CD4-positive, alpha-beta T cell treated with Interleukin-17A for 4 hours (primary cell): ENCODE results near the gene HACD2.
"Not testable (repeated sequence)": the region's sequence is repeated elsewhere in the genome, so short reads cannot be mapped to it uniquely, and the experiment has no call there.

Experiments
- DNase-seq: peaks from one replicate; pipeline ENCODE4 v3.0.0-alpha.2; 2020; ENCODE audit warnings: mixed read lengths

The HACD2 gene

GRCh38 chr3:123522320-123523022, 62.4 kb downstream of the HACD2 start:
- DNase-seq, result no peak

GRCh38 chr3:123521179-123521969, 63.5 kb downstream of the HACD2 start:
- DNase-seq, result peak; percentile 9

- no peak for DNase-seq
Measured at GRCh38 chr3:123520656-123521055, 64.2 kb downstream of the HACD2 start.

- DNase-seq, result no peak
Measured at GRCh38 chr3:123518892-123519485, 65.9 kb downstream of the HACD2 start.

- no peak for DNase-seq
Measured at GRCh38 chr3:123511726-123512125, 73.1 kb downstream of the HACD2 start.

GRCh38 chr3:123511084-123511483, 73.8 kb downstream of the HACD2 start:
- DNase-seq, result no peak

GRCh38 chr3:123508178-123508577, 76.7 kb downstream of the HACD2 start:
- no peak for DNase-seq

- no peak for DNase-seq
Measured at GRCh38 chr3:123505820-123506219, 79.0 kb downstream of the HACD2 start.

GRCh38 chr3:123503203-123503602, 81.7 kb downstream of the HACD2 start:
- DNase-seq, result no peak

- no peak for DNase-seq
Measured at GRCh38 chr3:123499322-123499721, 85.5 kb downstream of the HACD2 start.

- DNase-seq, result no peak
Measured at GRCh38 chr3:123498761-123499160, 86.1 kb downstream of the HACD2 start.

- DNase-seq, result no peak
Measured at GRCh38 chr3:123493912-123494311, 90.9 kb downstream of the HACD2 start.

GRCh38 chr3:123491966-123492587, 92.8 kb downstream of the HACD2 start:
- DNase-seq, result no peak

- peak; percentile 41 for DNase-seq
Measured at GRCh38 chr3:123489400-123490004, 95.4 kb downstream of the HACD2 start.

- no peak for DNase-seq
Measured at GRCh38 chr3:123488645-123489347, 96.1 kb downstream of the HACD2 start.

GRCh38 chr3:123487063-123487462, 97.8 kb downstream of the HACD2 start:
- not testable (repeated sequence) for DNase-seq

- DNase-seq, result no peak
Measured at GRCh38 chr3:123486460-123486859, 98.4 kb downstream of the HACD2 start.

GRCh38 chr3:123485551-123485950, 99.3 kb downstream of the HACD2 start:
- DNase-seq, result no peak

GRCh38 chr3:123483146-123483545, 101.7 kb downstream of the HACD2 start:
- DNase-seq, result no peak

GRCh38 chr3:123481722-123482457, 103.0 kb downstream of the HACD2 start:
- DNase-seq, result no peak

GRCh38 chr3:123481071-123481470, 103.8 kb downstream of the HACD2 start:
- no peak for DNase-seq

- no peak for DNase-seq
Measured at GRCh38 chr3:123480428-123480827, 104.4 kb downstream of the HACD2 start.
